Sigmoid colon (tissue), 4 donors: ENCODE measurements around the gene OVOL2.

Experiments
- CTCF ChIP-seq, 4 experiments: fragments of 450-650 bp in 3 of 4; fragments of 200-600 bp in 1 of 4; IDR thresholded peaks; one replicate each; pipeline ENCODE4 v1.5.1; 2016 to 2019; ENCODE audit warnings: antibody characterized with exemption in 4 of 4, mild to moderate bottlenecking in 3 of 4, moderate library complexity in 2 of 4
- EP300 ChIP-seq, 4 donors: sonication (generic); formaldehyde crosslinking; IDR thresholded peaks; one replicate each; pipeline ENCODE4 v1.6.1; 2017; ENCODE audit warnings: antibody characterized with exemption in 4 of 4
- POLR2A ChIP-seq, 2 donors: fragments of 450-650 bp; IDR thresholded peaks; one replicate each; pipeline ENCODE4 v1.6.1; 2016; ENCODE audit warnings: antibody characterized with exemption in 2 of 2, mild to moderate bottlenecking in 2 of 2, moderate library complexity in 2 of 2
- POLR2AphosphoS5 ChIP-seq, 4 donors: sonication (generic); formaldehyde crosslinking; IDR thresholded peaks; one replicate each; pipeline ENCODE4 v1.6.1; 2017; ENCODE audit warnings: antibody characterized with exemption in 4 of 4

DNA sequence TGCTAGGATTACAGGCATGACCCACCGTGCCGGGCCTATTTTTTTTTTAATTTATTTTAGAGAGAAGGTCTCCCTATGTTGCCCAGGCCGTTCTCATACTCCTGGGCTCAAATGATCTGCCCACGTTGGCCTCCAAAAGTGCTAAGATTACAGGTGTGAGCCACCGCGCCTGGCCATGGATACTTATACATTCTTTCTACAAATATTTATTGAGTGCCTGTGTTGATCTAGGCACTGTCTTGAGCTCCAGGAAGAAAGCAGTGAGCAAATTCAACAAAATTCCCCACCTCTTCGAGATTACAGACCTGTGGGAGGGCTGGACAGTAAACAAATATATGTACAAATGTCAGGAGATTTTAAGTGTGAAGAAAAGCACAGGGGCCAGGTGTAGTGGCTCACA, 51.0 kb downstream of the OVOL2 start:
- TF ChIP-seq CTCF (IDR thresholded peaks at IDR 0.05) (no peak), POLR2AphosphoS5 (IDR thresholded peaks at IDR 0.05) (no peak), EP300 (IDR thresholded peaks at IDR 0.05) (no peak), POLR2A (IDR thresholded peaks at IDR 0.05) (no peak)
